Motor neuron (in vitro differentiated cells): ENCODE data around the gene BBOX1. TPM values are rescaled to one million over a fixed set of nuclear protein-coding genes. Genes with fewer than 3 reads are reported as not detected.
"Not testable (repeated sequence)": the region's sequence is repeated elsewhere in the genome, so short reads cannot be mapped to it uniquely, and the experiment has no call there.

ENCODE experiments used
- ATAC-seq, 8 experiments: fragments of 200-7000 bp; cut with Tn5 transposase; replicated peaks in 6 of 8; 2 replicates each; pipeline ENCODE4 v1.8.0; 2021; ENCODE audit warnings: mild to moderate bottlenecking in 8 of 8, moderate library complexity in 8 of 8
- H3K27ac ChIP-seq, 2 donors: fragments of 250-450 bp; sonication (Bioruptor Pico); 2 replicates each; pipeline ENCODE4 v1.9.0; 2021; ENCODE audit warnings: antibody characterized with exemption in 2 of 2, mild to moderate bottlenecking in 2 of 2, moderate library complexity in 1 of 2
- H3K4me1 ChIP-seq, 2 donors: fragments of 250-450 bp; sonication (Bioruptor Pico); replicated peaks in 1 of 2; 2 replicates each; pipeline ENCODE4 v1.6.1; 2021; ENCODE audit warnings: antibody characterized with exemption in 2 of 2, mild to moderate bottlenecking in 2 of 2, moderate library complexity in 1 of 2
- H3K4me3 ChIP-seq, 5 donors: fragments of 250-450 bp; sonication (Bioruptor Pico); 2 replicates each; pipeline ENCODE4 v1.9.0; 2021; ENCODE audit warnings: antibody characterized with exemption in 5 of 5, mild to moderate bottlenecking in 5 of 5, moderate library complexity in 4 of 5
- WGBS, 10 experiments: fragments of 450-650 bp; shearing (Covaris generic); methylation state at CpG; one replicate each; pipeline ENCODE4 v1.0.0; 2022; 5-methylcytosine and 5-hydroxymethylcytosine counted together
- in situ Hi-C, 9 experiments: fragments of 400-800 bp; cut with MboI; loops; one replicate each; pipeline ENCODE4 v1.15.0; 2021; ENCODE audit warnings: low sequenced_read_pairs in 9 of 9, low pct_unique_long_range_greater_than_20kb in 2 of 9; ENCODE audit not compliant: unreplicated experiment in 9 of 9
- total RNA-seq, 8 experiments: library from RNA; unstranded; fragments of 300-600 nt; gene quantifications; 2 replicates each; pipeline versions ENCODE4 v1.2.3 to v1.2.4, GENCODE V29; 2022

Gene BBOX1
- 10 to 100 TPM in 2 of 8 experiments, 1 to 10 TPM in 2, under 1 TPM in 4; 0.38 to 11.4 (median 0.83) TPM for total RNA-seq

DNA sequence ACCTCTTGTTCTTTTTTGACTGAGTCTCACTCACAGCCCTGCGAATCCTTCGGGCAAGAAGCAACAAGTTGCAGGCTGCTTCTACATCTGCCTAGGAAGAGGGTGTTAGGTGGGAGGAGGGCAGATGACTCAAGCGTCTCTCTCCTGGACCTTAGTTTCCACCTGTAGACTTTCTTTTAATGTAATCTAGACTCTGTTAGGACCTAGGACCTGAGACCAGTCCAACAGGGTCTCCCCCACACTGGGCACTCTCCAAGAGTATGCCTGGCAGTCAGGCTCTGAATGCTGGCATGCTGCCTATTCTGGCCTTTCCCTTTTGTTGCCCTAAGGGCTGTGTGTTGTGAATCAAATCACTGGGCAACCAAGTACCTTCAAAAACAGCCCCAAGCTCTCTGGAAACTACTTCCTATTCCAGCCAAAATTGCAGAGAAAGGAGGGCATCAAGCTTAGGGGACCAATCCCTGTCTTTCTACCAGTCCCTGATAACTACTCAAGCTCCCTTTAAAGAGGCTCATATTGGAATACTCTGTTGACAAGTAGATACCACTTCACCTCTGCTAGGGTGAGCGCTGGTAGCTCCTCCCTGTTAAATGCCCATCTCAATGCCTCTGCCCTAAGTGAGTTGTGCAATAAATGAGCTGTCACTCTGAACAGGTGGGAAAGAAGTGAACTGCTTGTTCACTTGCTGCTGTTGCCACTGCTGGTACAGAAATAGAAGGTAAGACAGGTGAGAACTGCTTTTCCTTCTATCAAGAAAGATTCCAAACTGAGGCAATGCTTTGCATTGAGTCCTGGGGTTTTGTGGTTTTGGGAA lies at the start of gene BBOX1:
TSS of gene BBOX1 (plus strand) at position 514 of the 814 bp plus-strand sequence. CDS start 14,616 bp downstream, outside the sequence.
- in situ Hi-C loops, result loop anchor here in 1 of 9 experiments (25.0 kb wide), 1 partner anchor 97 kb away; no protein-coding TSS in a partner anchor

DNA sequence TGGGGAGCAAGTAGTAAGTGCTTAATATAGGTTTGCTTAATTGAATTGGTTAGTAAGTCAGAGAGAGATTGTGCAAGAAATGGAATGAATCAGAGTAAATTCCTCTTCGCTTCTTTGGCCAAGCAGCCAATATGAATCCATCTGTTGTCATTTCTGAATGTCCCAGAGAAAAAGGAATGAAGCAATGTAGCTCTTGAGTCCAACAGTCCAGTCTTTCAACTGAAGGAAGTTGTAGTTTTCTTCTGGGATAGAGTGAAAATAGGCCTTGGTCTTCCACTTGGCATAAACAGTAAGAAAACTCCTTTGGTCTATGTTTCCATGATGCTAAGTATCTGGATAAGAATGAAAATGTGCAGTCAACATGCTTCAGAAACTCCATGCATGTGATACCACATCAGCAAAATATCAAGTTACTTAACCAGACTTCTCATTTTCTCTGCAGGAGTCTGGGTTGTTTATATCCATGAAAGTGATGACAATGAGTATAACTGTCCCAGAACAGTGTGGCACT lies 48.5 kb upstream of the BBOX1 start:
- Histone ChIP-seq H3K27ac (no peak overlapping the region), H3K4me3 (no peak overlapping the region), H3K4me1 (no peaks in the 10 kb centered on the region)
- in situ Hi-C loops, result no loop called here
- ATAC-seq, result peak in 2 of 8 experiments; percentile 28 to 38
- 40 to 100% (median 76%) methylated on average over 1 of the region's 1 CpG; no CpG with 5 or more reads in 2 of the 10 experiments for WGBS, 10 experiments

More for the DNA sequence above, at the start of gene BBOX1:
- ATAC-seq, result peak in 6 of 8 experiments; percentile 47 to 100 (median 77)
- WGBS, 10 experiments, result 40 to 100% (median 66%) methylated on average over 1 to 4 of the region's 4 CpGs; no CpG with 5 or more reads in 2 of the 10 experiments
- Histone ChIP-seq H3K27ac (no peak within 1 kb of the TSS), H3K4me3 (no peak within 1 kb of the TSS), H3K4me1 (no peaks in the 10 kb centered on the region)

GRCh38 chr11:26993965-26994457 lies 46.6 kb upstream of the BBOX1 start, which contains the start of gene FIBIN:
TSS of gene FIBIN (plus strand) at chr11:26994112. CDS start at chr11:26994527, 415 bp downstream.
- H3K4me1 ChIP-seq, result no peaks in the 10 kb centered on the region
- 0 to 71% (median 20%) methylated on average over 2 to 12 of the region's 22 CpGs; no CpG with 5 or more reads in 1 of the 10 experiments for WGBS, 10 experiments
- peak within 1 kb of the TSS in 3 of 5 donors; percentile 10 to 28 (median 15) for H3K4me3 ChIP-seq
- no peak within 1 kb of the TSS for H3K27ac ChIP-seq
- ATAC-seq, result peak in 7 of 8 experiments; percentile 16 to 90 (median 68)
- in situ Hi-C loops, result no loop called here

- 35 to 100% (median 90%) methylated on average over 1 to 11 of the region's 19 CpGs; no CpG with 5 or more reads in 3 of the 10 experiments for WGBS, 10 experiments
- H3K27ac ChIP-seq, result no peak overlapping the region
- ATAC-seq, result peak in 3 of 8 experiments; percentile 12 to 35 (median 22)
- no peaks in the 10 kb centered on the region for H3K4me1 ChIP-seq
- H3K4me3 ChIP-seq, result peak overlapping the region in 1 of 5 donors; percentile 28
- in situ Hi-C loops, result no loop called here
Observed at GRCh38 chr11:26994631-26995095, 46.0 kb upstream of the BBOX1 start.

GRCh38 chr11:26995701-26996460 lies 44.7 kb upstream of the BBOX1 start:
- ATAC-seq, result no peak
- no peak overlapping the region for H3K27ac ChIP-seq
- 0 to 100% (median 36%) methylated on average over 1 of the region's 1 CpG; no CpG with 5 or more reads in 3 of the 10 experiments for WGBS, 10 experiments
- in situ Hi-C loops, result no loop called here
- no peaks in the 10 kb centered on the region for H3K4me1 ChIP-seq
- no peak overlapping the region for H3K4me3 ChIP-seq

DNA sequence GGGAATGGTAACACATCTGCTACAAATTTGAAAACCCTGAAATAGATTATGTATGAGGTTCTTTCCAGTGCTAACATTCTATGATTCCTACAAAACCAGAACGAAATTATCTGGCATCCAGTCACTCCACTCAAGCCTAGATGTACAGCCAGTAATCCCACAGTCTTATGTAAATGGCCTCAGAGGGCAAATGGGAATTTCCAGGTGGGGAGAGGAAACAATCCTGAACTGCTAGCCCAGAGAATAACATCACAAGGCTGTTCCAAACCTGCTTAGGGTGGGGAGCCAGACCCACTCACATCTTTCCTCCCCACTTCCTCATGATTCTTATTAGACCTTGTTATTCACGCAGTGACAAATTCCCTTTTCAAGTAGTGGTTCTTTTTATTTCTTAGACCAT lies 43.2 kb upstream of the BBOX1 start:
- 0 to 100% (median 67%) methylated on average over 1 to 2 of the region's 2 CpGs; no CpG with 5 or more reads in 3 of the 10 experiments for WGBS, 10 experiments
- Histone ChIP-seq H3K27ac (no peak overlapping the region), H3K4me3 (no peak overlapping the region), H3K4me1 (no peaks in the 10 kb centered on the region)
- ATAC-seq, result no peak
- in situ Hi-C loops, result no loop called here

GRCh38 chr11:27001136-27001730 lies 39.4 kb upstream of the BBOX1 start:
- peak in 1 of 8 experiments; percentile 18 for ATAC-seq

GRCh38 chr11:27002431-27002830 lies 38.2 kb upstream of the BBOX1 start:
- WGBS, 10 experiments, result 74 to 100% (median 83%) methylated on average over 1 to 3 of the region's 3 CpGs; no CpG with 5 or more reads in 3 of the 10 experiments
- Histone ChIP-seq H3K4me1 (no peaks in the 10 kb centered on the region), H3K4me3 (no peak overlapping the region), H3K27ac (no peak overlapping the region)
- ATAC-seq, result no peak
- in situ Hi-C loops, result loop anchor here in 1 of 9 experiments (25.0 kb wide), 1 partner anchor 240 kb away; no protein-coding TSS in a partner anchor

More at GRCh38 chr11:27001136-27001730, 39.4 kb upstream of the BBOX1 start:
- in situ Hi-C loops, result loop anchor here in 1 of 9 experiments (25.0 kb wide), 1 partner anchor 239 kb away; no protein-coding TSS in a partner anchor
- not testable (repeated sequence) for H3K4me1 ChIP-seq, H3K27ac ChIP-seq, H3K4me3 ChIP-seq
- 0 to 100% (median 86%) methylated on average over 1 to 4 of the region's 4 CpGs; no CpG with 5 or more reads in 2 of the 10 experiments for WGBS, 10 experiments

- 53 to 78% (median 64%) methylated on average over 3 to 4 of the region's 4 CpGs; no CpG with 5 or more reads in 1 of the 10 experiments for WGBS, 10 experiments
- Histone ChIP-seq H3K4me1 (no peaks in the 10 kb centered on the region), H3K27ac (no peak overlapping the region), H3K4me3 (no peak overlapping the region)
- in situ Hi-C loops, result loop anchor here in 1 of 9 experiments (25.0 kb wide), 1 partner anchor 241 kb away; no protein-coding TSS in a partner anchor
- ATAC-seq, result no peak
Observed at GRCh38 chr11:27002838-27003237, 37.8 kb upstream of the BBOX1 start.

- 80 to 100% (median 94%) methylated on average over 1 to 2 of the region's 2 CpGs; no CpG with 5 or more reads in 3 of the 10 experiments for WGBS, 10 experiments
Observed at GRCh38 chr11:27004103-27004502, 36.5 kb upstream of the BBOX1 start.

GRCh38 chr11:27008811-27009535 lies 31.6 kb upstream of the BBOX1 start:
- Histone ChIP-seq H3K4me3 (no peak overlapping the region), H3K4me1 (peaks cover 17 to 19% of the 10 kb centered on the region in 2 donors), H3K27ac (no peak overlapping the region)
- in situ Hi-C loops, result loop anchor here in 1 of 9 experiments (25.0 kb wide), 1 partner anchor 247 kb away; no protein-coding TSS in a partner anchor
- ATAC-seq, result no peak

More at GRCh38 chr11:27004103-27004502, 36.5 kb upstream of the BBOX1 start:
- no peaks in the 10 kb centered on the region for H3K4me1 ChIP-seq
- no peak overlapping the region for H3K4me3 ChIP-seq
- in situ Hi-C loops, result loop anchor here in 1 of 9 experiments (25.0 kb wide), 1 partner anchor 242 kb away; no protein-coding TSS in a partner anchor
- no peak overlapping the region for H3K27ac ChIP-seq
- no peak for ATAC-seq
